Osteocyte (in vitro differentiated cells): ENCODE results near the gene CELSR2. TPM values are rescaled to one million over a fixed set of nuclear protein-coding genes. Genes with fewer than 3 reads are reported as not detected.
A peak's percentile ranks its signal among the peaks of the same experiment; 100 is the strongest.

Experiments used
- DNase-seq: peaks from one replicate; pipeline ENCODE4 v3.0.0; 2021; ENCODE audit warnings: mixed read lengths; ENCODE audit not compliant: unreplicated experiment; ENCODE audit errors: extremely low spot score
- H3K27ac Mint-ChIP-seq: one replicate; pipeline ENCODE4 v1.8.0; 2021; ENCODE audit warnings: mild to moderate bottlenecking, mixed read lengths; ENCODE audit not compliant: unreplicated experiment
- H3K27me3 Mint-ChIP-seq: one replicate; pipeline ENCODE4 v1.8.0; 2021; ENCODE audit warnings: mixed read lengths; ENCODE audit not compliant: unreplicated experiment
- H3K36me3 Mint-ChIP-seq: one replicate; pipeline ENCODE4 v1.8.0; 2021; ENCODE audit warnings: mixed read lengths; ENCODE audit not compliant: unreplicated experiment
- H3K4me1 Mint-ChIP-seq: one replicate; pipeline ENCODE4 v1.8.0; 2021; ENCODE audit warnings: mixed read lengths; ENCODE audit not compliant: unreplicated experiment
- H3K4me3 Mint-ChIP-seq: one replicate; pipeline ENCODE4 v1.8.0; 2021; ENCODE audit warnings: mild to moderate bottlenecking, moderate library complexity, mixed read lengths; ENCODE audit not compliant: unreplicated experiment
- H3K9me3 Mint-ChIP-seq: one replicate; pipeline ENCODE4 v1.8.0; 2021; ENCODE audit warnings: mixed read lengths; ENCODE audit not compliant: unreplicated experiment
- total RNA-seq: library from RNA; stranded (reverse); gene quantifications from 2 replicates; pipeline ENCODE4 v1.2.1, GENCODE V29; 2021
- TF ChIP-seq, protein P1 (sequence below): fragments of 200-600 bp; sonication (generic); IDR thresholded peaks from 2 replicates; pipeline ENCODE4 v1.5.0; 2021; ENCODE audit warnings: antibody characterized with exemption, mild to moderate bottlenecking, moderate library complexity

Gene CELSR2
- total RNA-seq, 1 donor from 2014 or later, result 10.3 TPM

GRCh38 chr1:109248444-109248796 is 919 bp upstream of the CELSR2 start:
- Mint-ChIP-seq H3K9me3 (no peaks in the 10 kb centered on the region), H3K36me3 (no peaks in the 10 kb centered on the region), H3K4me1 (peaks cover 11% of the 10 kb centered on the region), H3K27me3 (no peaks in the 10 kb centered on the region), H3K27ac (no peak overlapping the region), H3K4me3 (no peak overlapping the region)
- TF ChIP-seq, protein P1, sequence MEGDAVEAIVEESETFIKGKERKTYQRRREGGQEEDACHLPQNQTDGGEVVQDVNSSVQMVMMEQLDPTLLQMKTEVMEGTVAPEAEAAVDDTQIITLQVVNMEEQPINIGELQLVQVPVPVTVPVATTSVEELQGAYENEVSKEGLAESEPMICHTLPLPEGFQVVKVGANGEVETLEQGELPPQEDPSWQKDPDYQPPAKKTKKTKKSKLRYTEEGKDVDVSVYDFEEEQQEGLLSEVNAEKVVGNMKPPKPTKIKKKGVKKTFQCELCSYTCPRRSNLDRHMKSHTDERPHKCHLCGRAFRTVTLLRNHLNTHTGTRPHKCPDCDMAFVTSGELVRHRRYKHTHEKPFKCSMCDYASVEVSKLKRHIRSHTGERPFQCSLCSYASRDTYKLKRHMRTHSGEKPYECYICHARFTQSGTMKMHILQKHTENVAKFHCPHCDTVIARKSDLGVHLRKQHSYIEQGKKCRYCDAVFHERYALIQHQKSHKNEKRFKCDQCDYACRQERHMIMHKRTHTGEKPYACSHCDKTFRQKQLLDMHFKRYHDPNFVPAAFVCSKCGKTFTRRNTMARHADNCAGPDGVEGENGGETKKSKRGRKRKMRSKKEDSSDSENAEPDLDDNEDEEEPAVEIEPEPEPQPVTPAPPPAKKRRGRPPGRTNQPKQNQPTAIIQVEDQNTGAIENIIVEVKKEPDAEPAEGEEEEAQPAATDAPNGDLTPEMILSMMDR, result no peak
- DNase-seq, result no peak

GRCh38 chr1:109249654-109250401 is 489 bp downstream of the CELSR2 start:
- H3K27me3 Mint-ChIP-seq, result no peaks in the 10 kb centered on the region
- H3K4me3 Mint-ChIP-seq, result peak overlapping the region; percentile 65
- TF ChIP-seq, protein P1, result no peak
- H3K36me3 Mint-ChIP-seq, result no peaks in the 10 kb centered on the region
- no peak for DNase-seq
- no peak overlapping the region for H3K27ac Mint-ChIP-seq
- peaks cover 25% of the 10 kb centered on the region for H3K4me1 Mint-ChIP-seq
- H3K9me3 Mint-ChIP-seq, result no peaks in the 10 kb centered on the region

DNA sequence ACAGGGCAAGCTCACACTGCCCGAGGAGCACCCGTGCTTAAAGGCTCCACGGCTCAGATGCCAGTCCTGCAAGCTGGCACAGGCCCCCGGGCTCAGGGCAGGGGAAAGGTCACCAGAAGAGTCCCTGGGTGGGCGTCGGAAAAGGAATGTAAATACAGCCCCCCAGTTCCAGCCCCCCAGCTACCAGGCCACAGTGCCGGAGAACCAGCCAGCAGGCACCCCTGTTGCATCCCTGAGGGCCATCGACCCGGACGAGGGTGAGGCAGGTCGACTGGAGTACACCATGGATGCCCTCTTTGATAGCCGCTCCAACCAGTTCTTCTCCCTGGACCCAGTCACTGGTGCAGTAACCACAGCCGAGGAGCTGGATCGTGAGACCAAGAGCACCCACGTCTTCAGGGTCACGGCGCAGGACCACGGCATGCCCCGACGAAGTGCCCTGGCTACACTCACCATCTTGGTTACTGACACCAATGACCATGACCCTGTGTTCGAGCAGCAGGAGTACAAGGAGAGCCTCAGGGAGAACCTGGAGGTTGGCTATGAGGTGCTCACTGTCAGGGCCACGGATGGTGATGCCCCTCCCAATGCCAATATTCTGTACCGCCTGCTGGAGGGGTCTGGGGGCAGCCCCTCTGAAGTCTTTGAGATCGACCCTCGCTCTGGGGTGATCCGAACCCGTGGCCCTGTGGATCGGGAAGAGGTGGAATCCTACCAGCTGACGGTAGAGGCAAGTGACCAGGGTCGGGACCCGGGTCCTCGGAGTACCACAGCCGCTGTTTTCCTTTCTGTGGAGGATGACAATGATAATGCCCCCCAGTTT is 1.3 kb downstream of the CELSR2 start:
- Mint-ChIP-seq H3K4me3 (peak overlapping the region; percentile 65), H3K27me3 (no peaks in the 10 kb centered on the region), H3K36me3 (no peaks in the 10 kb centered on the region), H3K9me3 (no peaks in the 10 kb centered on the region), H3K4me1 (peaks cover 32% of the 10 kb centered on the region), H3K27ac (no peak overlapping the region)
- TF ChIP-seq, protein P1, result no peak
- no peak for DNase-seq

- TF ChIP-seq, protein P1, result no peak
- Mint-ChIP-seq H3K36me3 (no peaks in the 10 kb centered on the region), H3K27me3 (no peaks in the 10 kb centered on the region), H3K9me3 (no peaks in the 10 kb centered on the region), H3K4me3 (no peak overlapping the region), H3K27ac (no peak overlapping the region), H3K4me1 (peaks cover 32% of the 10 kb centered on the region)
- DNase-seq, result no peak
Measured at GRCh38 chr1:109251277-109252166, 2.2 kb downstream of the CELSR2 start.
